Measurements from ENCODE around the gene DNAH6. TPM values are rescaled to one million over a fixed set of nuclear protein-coding genes. Genes with fewer than 3 reads are reported as not detected.

Gene DNAH6
- total RNA-seq, 4 donors from 2014 or later: 1.00 to 2.9 (median 2.1) TPM

DNA sequence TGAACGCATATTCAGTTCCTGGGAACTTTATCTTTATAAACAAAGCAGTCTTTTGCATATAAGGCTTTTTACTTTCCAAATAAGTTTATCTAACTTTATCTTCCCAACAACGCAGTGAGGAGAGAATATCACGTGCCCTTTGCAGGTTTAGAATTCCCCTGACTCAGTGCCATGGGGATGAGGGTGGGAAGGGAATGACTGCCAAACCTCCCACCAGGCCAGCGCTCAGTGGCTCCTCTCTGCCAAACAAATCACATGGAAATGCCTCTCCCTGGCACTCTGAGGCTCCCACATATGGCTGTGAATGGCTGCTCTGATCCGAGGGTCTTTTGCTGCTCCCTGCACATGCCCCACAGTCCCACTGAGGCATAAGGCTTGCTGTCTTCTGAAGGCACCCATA lies 158.3 kb downstream of the DNAH6 start:
- Histone ChIP-seq H3K27ac (no peak overlapping the region), H3K4me3 (no peak overlapping the region), H3K36me3 (no peaks in the 10 kb centered on the region), H3K4me1 (no peaks in the 10 kb centered on the region), H3K27me3 (no peaks in the 10 kb centered on the region), H3K9me3 (no peaks in the 10 kb centered on the region)
- no peak for DNase-seq
- no peak for TF ChIP-seq EP300 (IDR thresholded peaks at IDR 0.05; ENCODE audit: low read depth)
- no peak for TF ChIP-seq POLR2AphosphoS5 (IDR thresholded peaks at IDR 0.05)
- TF ChIP-seq, protein P1, sequence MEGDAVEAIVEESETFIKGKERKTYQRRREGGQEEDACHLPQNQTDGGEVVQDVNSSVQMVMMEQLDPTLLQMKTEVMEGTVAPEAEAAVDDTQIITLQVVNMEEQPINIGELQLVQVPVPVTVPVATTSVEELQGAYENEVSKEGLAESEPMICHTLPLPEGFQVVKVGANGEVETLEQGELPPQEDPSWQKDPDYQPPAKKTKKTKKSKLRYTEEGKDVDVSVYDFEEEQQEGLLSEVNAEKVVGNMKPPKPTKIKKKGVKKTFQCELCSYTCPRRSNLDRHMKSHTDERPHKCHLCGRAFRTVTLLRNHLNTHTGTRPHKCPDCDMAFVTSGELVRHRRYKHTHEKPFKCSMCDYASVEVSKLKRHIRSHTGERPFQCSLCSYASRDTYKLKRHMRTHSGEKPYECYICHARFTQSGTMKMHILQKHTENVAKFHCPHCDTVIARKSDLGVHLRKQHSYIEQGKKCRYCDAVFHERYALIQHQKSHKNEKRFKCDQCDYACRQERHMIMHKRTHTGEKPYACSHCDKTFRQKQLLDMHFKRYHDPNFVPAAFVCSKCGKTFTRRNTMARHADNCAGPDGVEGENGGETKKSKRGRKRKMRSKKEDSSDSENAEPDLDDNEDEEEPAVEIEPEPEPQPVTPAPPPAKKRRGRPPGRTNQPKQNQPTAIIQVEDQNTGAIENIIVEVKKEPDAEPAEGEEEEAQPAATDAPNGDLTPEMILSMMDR (IDR thresholded peaks at IDR 0.05): no peak
- WGBS, 2 donors (ENCODE audit: low coverage in 1 of 2): 69 to 76% methylated on average over 3 to 5 of the region's 5 CpGs
- in situ Hi-C loops (cut with MboI; ENCODE audit: low pct_ligation_motif_present in 1 of 4, low pct_unique_long_range_greater_than_20kb in 1 of 4, low sequenced_read_pairs in 3 of 4) (no loop called here), intact Hi-C loops (cut with DNase I; ENCODE audit: low total_unique reads) (no loop called here)

DNA sequence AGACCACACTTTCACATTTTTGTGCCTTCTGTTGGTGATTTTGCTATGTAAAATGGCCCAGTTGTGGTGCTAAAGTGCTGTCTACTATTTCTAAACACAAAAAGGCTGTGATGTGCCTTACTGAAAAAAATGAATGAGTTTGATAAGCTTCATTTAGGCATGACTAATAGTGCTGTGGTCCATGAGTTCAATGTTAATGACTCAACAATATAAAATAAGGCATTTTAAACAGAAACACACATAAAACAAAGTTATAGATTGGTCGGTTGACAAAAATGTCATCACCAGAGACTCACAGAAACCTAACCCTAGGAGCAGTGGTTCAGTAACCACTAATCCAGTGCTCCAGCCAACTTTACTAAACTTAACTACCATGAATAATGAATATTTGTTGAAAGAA lies 160.0 kb downstream of the DNAH6 start:
- TF ChIP-seq POLR2AphosphoS5 (IDR thresholded peaks at IDR 0.05) (no peak), POLR2A (IDR thresholded peaks at IDR 0.05) (no peak), EP300 (IDR thresholded peaks at IDR 0.05; ENCODE audit: low read depth) (no peak)
- TF ChIP-seq, protein P1 (IDR thresholded peaks at IDR 0.05): no peak

DNA sequence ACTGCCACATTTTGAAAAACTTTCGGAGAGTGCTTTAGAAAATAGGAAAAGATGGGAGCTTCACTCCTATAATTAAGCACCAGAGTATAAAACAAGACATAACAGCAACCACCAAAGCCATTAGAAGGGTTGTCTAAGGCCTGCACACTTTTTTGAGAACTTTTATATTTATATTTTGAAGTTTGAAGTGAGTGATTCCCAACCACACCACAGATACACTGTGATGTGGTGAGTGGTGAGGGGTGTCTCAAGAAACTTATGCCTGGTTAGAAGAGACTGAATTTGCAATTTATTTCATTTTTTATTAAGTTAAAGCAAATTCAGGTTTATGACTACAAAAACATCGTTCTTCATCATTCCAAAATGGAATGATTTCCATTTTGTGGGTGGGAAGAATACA lies 161.9 kb downstream of the DNAH6 start:
- in situ Hi-C loops (cut with MboI; ENCODE audit: low pct_ligation_motif_present in 1 of 4, low pct_unique_long_range_greater_than_20kb in 1 of 4, low sequenced_read_pairs in 3 of 4): no loop called here

More for the DNA sequence above, 160.0 kb downstream of the DNAH6 start:
- H3K4me1 ChIP-seq: no peaks in the 10 kb centered on the region
- no peaks in the 10 kb centered on the region for H3K9me3 ChIP-seq
- no peak for DNase-seq
- H3K27me3 ChIP-seq: no peaks in the 10 kb centered on the region
- in situ Hi-C loops (cut with MboI; ENCODE audit: low pct_ligation_motif_present in 1 of 4, low pct_unique_long_range_greater_than_20kb in 1 of 4, low sequenced_read_pairs in 3 of 4): no loop called here
- H3K36me3 ChIP-seq: no peaks in the 10 kb centered on the region
- 67 to 69% methylated on average over 1 of the region's 1 CpG for WGBS, 2 donors (ENCODE audit: low coverage in 1 of 2)
- no peak overlapping the region for H3K4me3 ChIP-seq
- intact Hi-C loops (cut with DNase I; ENCODE audit: low total_unique reads): no loop called here
- no peak overlapping the region for H3K27ac ChIP-seq

DNA sequence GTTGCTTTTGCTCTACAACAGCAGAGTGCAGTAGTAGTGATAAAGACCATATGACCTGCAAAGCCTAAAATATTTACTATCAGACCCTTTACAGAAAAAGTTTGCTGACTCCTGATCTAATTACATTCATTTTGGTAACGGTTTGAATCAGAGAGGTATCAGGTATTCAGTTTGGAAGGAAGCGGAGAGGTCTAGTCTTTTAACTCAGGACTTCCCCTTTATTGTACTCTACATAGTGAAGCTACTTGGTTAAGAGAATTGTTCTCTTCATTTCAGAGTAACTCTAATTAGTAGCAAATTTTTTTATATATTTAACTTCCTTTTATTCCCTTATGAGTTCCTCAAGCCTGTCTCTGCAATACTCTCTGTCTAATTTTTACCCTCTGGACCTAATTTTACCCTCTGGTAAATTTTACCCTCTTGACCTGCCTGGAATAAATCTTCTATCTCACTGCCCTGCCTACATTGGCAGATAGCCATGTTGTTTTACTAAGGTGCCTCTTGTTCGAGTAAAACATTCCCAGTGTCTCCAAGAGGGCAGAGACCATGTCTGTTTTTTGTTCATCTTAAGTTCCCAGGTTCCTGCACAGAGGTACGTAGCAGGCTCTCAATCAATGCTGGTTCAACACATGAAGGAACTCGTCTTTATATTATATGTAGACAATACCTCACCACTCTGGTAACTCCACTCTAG lies 170.6 kb downstream of the DNAH6 start:
- WGBS, 2 donors (ENCODE audit: low coverage in 1 of 2): 44 to 53% methylated on average over 4 to 5 of the region's 5 CpGs
- Histone ChIP-seq H3K36me3 (no peaks in the 10 kb centered on the region), H3K4me1 (peaks cover 0 to 21% (median 10%) of the 10 kb centered on the region in 4 donors), H3K4me3 (no peak overlapping the region), H3K9me3 (no peaks in the 10 kb centered on the region), H3K27me3 (no peaks in the 10 kb centered on the region), H3K27ac (peak overlapping the region in 2 of 4 donors; percentile 40 to 54)
- intact Hi-C loops (cut with DNase I; ENCODE audit: low total_unique reads): no loop called here
- in situ Hi-C loops (cut with MboI; ENCODE audit: low pct_ligation_motif_present in 1 of 4, low pct_unique_long_range_greater_than_20kb in 1 of 4, low sequenced_read_pairs in 3 of 4): no loop called here
- no peak for DNase-seq
- TF ChIP-seq, protein P1 (IDR thresholded peaks at IDR 0.05): no peak
- TF ChIP-seq EP300 (IDR thresholded peaks at IDR 0.05; ENCODE audit: low read depth) (no peak), POLR2AphosphoS5 (IDR thresholded peaks at IDR 0.05) (no peak), POLR2A (IDR thresholded peaks at IDR 0.05) (no peak)

More for the DNA sequence above, 161.9 kb downstream of the DNAH6 start:
- TF ChIP-seq POLR2AphosphoS5 (IDR thresholded peaks at IDR 0.05): no peak
- no peak for TF ChIP-seq EP300 (IDR thresholded peaks at IDR 0.05; ENCODE audit: low read depth)
- TF ChIP-seq, protein P1 (IDR thresholded peaks at IDR 0.05): no peak
- TF ChIP-seq POLR2A (IDR thresholded peaks at IDR 0.05): no peak
- H3K27me3 ChIP-seq: no peaks in the 10 kb centered on the region
- H3K4me1 ChIP-seq: no peaks in the 10 kb centered on the region
- no peaks in the 10 kb centered on the region for H3K36me3 ChIP-seq
- H3K27ac ChIP-seq: no peak overlapping the region
- intact Hi-C loops (cut with DNase I; ENCODE audit: low total_unique reads): no loop called here
- DNase-seq: no peak
- no peaks in the 10 kb centered on the region for H3K9me3 ChIP-seq
- 79 to 94% methylated on average over 2 of the region's 2 CpGs for WGBS, 2 donors (ENCODE audit: low coverage in 1 of 2)
- no peak overlapping the region for H3K4me3 ChIP-seq

All from transverse colon (tissue), 4 donors.